HCT116 (cell line): ENCODE data around the gene EFEMP2. TPM values are rescaled to one million over a fixed set of nuclear protein-coding genes. Genes with fewer than 3 reads are reported as not detected.

ENCODE experiments used
- ATAC-seq: fragments of 200-7000 bp; cut with Tn5 transposase; 2 replicates; pipeline ENCODE4 v1.9.1; 2020; ENCODE audit warnings: mild to moderate bottlenecking, moderate library complexity
- BruUV-seq: library from RNA; stranded (reverse); fragments of 400-500 nt; replicated peaks from 2 replicates; lab custom pipeline; 2021; lab: Mats Ljungman, UMichigan
- CTCF ChIA-PET: fragments of 300-600 bp; sonication (Branson Sonifier 250); formaldehyde crosslinking; loops from one replicate; lab custom pipeline; 2021; ENCODE audit warnings: antibody characterized with exemption; lab: Charles Lee
- POLR2A ChIA-PET: fragments of 300-600, 350-600 bp; sonication (Branson Sonifier 250); formaldehyde crosslinking; loops from one replicate; lab custom pipeline; 2021; ENCODE audit warnings: antibody characterized with exemption; lab: Charles Lee
- RAD21 ChIA-PET, 2 experiments: fragments of 300-600 bp; sonication (Branson Sonifier 250); formaldehyde crosslinking; loops; one replicate each; lab custom pipeline; 2023; ENCODE audit warnings: low total read pairs in 2 of 2; ENCODE audit not compliant: uncharacterized antibody in 2 of 2, unreplicated experiment in 2 of 2, low non-redundant PET in 1 of 2; lab: Charles Lee
- DNase-seq: peaks from one replicate; pipeline ENCODE4 v3.0.0-alpha.2; 2010; ENCODE audit warnings: low read depth, low spot score
- H2AFZ ChIP-seq: fragments of 200-600 bp; shearing (Covaris generic), sonication (generic); 2 replicates; pipeline ENCODE4 v1.6.1; 2017; ENCODE audit warnings: low read depth, mixed run types, mixed read lengths, antibody characterized with exemption, low read length; ENCODE audit not compliant: poor library complexity, severe bottlenecking
- H3K27ac ChIP-seq: 2 replicates; pipeline ENCODE4 v1.5.1; 2012; ENCODE audit warnings: low read depth, low read length
- H3K27me3 ChIP-seq: fragments of 200-600 bp; sonication (generic); 2 replicates; pipeline ENCODE4 v1.6.1; 2016; ENCODE audit warnings: mixed run types, low read length, mixed read lengths; ENCODE audit not compliant: insufficient read depth
- H3K36me3 ChIP-seq, 2 experiments: fragments of 200-500 bp in 1 of 2; fragments of 200-600 bp in 1 of 2; sonication (Bioruptor generic) in 1 of 2; sonication (generic) in 1 of 2; 2 replicates each; pipeline versions ENCODE4 v1.5.1 to v1.6.1; 2014 to 2016; ENCODE audit warnings: low read length in 2 of 2, inconsistent platforms in 1 of 2, mixed read lengths in 1 of 2, mixed run types in 1 of 2; ENCODE audit not compliant: insufficient read depth in 2 of 2, control insufficient read depth in 1 of 2
- H3K4me1 ChIP-seq, 2 experiments: fragments of 200-600 bp in 1 of 2; sonication (generic) in 1 of 2; 2 replicates each; pipeline versions ENCODE4 v1.5.1 to v1.6.1; 2012 to 2017; ENCODE audit warnings: low read length in 2 of 2, inconsistent platforms in 1 of 2, mild to moderate bottlenecking in 1 of 2, mixed read lengths in 1 of 2, mixed run types in 1 of 2, moderate library complexity in 1 of 2; ENCODE audit not compliant: insufficient read depth in 2 of 2, control insufficient read depth in 1 of 2
- H3K4me2 ChIP-seq: fragments of 200-600 bp; sonication (generic); 2 replicates; pipeline ENCODE4 v1.6.1; 2017; ENCODE audit warnings: mixed run types, low read length, mixed read lengths
- H3K4me3 ChIP-seq, 2 experiments: fragments of 200-600 bp in 1 of 2; sonication (generic) in 1 of 2; replicated peaks in 1 of 2; 2 replicates each; pipeline ENCODE4 v1.5.1; 2011 to 2016; ENCODE audit warnings: low read length in 2 of 2, control low read depth in 1 of 2, low read depth in 1 of 2, mild to moderate bottlenecking in 1 of 2, mixed read lengths in 1 of 2, mixed run types in 1 of 2
- H3K79me2 ChIP-seq: fragments of 200-600 bp; sonication (generic); 2 replicates; pipeline ENCODE4 v1.6.1; 2017; ENCODE audit warnings: mild to moderate bottlenecking, mixed run types, low read length, moderate library complexity, mixed read lengths; ENCODE audit not compliant: insufficient read depth
- H3K9ac ChIP-seq: fragments of 200-600 bp; sonication (generic); 2 replicates; pipeline ENCODE4 v1.6.1; 2016; ENCODE audit warnings: low read length, mixed read lengths
- H3K9me2 ChIP-seq: fragments of 200-600 bp; sonication (generic), shearing (Covaris generic); 2 replicates; pipeline ENCODE4 v1.6.1; 2017; ENCODE audit warnings: mixed run types, mild to moderate bottlenecking, moderate library complexity; ENCODE audit not compliant: insufficient read depth
- H3K9me3 ChIP-seq, 2 experiments: fragments of 200-500 bp in 1 of 2; fragments of 200-600 bp in 1 of 2; sonication (Bioruptor generic) in 1 of 2; sonication (generic) in 1 of 2; 2 replicates each; pipeline ENCODE4 v1.6.1; 2014 to 2017; ENCODE audit warnings: low read length in 2 of 2, mixed read lengths in 2 of 2, inconsistent platforms in 1 of 2, low read depth in 1 of 2, mild to moderate bottlenecking in 1 of 2, mixed run types in 1 of 2, moderate library complexity in 1 of 2; ENCODE audit not compliant: control insufficient read depth in 1 of 2, insufficient read depth in 1 of 2
- H4K20me1 ChIP-seq: fragments of 200-600 bp; sonication (generic), shearing (Covaris generic); 2 replicates; pipeline ENCODE4 v1.6.1; 2017; ENCODE audit warnings: mixed run types, mild to moderate bottlenecking, moderate library complexity; ENCODE audit not compliant: insufficient read depth
- EGR1 ChIP-seq: IDR thresholded peaks from 2 replicates; pipeline ENCODE4 v1.6.1; 2012; ENCODE audit warnings: low read depth
- EZH2 ChIP-seq: fragments of 200-600 bp; sonication (generic); IDR thresholded peaks from 2 replicates; pipeline ENCODE4 v1.6.1; 2017; ENCODE audit warnings: antibody characterized with exemption, mixed run types
- EZH2phosphoT487 ChIP-seq: fragments of 200-600 bp; IDR thresholded peaks from 2 replicates; pipeline ENCODE4 v1.6.1; 2018; ENCODE audit warnings: antibody characterized with exemption, borderline replicate concordance
- FOSL1 ChIP-seq: IDR thresholded peaks from 2 replicates; pipeline ENCODE4 v1.6.1; 2012; ENCODE audit warnings: low read depth
- SP1 ChIP-seq: IDR thresholded peaks from 2 replicates; pipeline ENCODE4 v1.6.1; 2012; ENCODE audit warnings: low read depth
- SRF ChIP-seq: IDR thresholded peaks from 2 replicates; pipeline ENCODE4 v1.6.1; 2012; ENCODE audit warnings: low read depth
- YY1 ChIP-seq: IDR thresholded peaks from 2 replicates; pipeline ENCODE4 v1.6.1; 2011; ENCODE audit warnings: low read length, low read depth, moderate library complexity, mild to moderate bottlenecking; ENCODE audit not compliant: insufficient replicate concordance; ENCODE audit errors: extremely low read depth
- ZFX ChIP-seq: fragments of 450-650 bp; IDR thresholded peaks from 2 replicates; pipeline ENCODE4 v1.6.1; 2017
- ZNF274 ChIP-seq: fragments of 200-500 bp; sonication (Bioruptor generic); IDR thresholded peaks from 2 replicates; pipeline ENCODE4 v1.6.1; 2014; ENCODE audit warnings: mild to moderate bottlenecking, low read depth, low read length, inconsistent platforms
- intact Hi-C: fragments of 100-400 bp; cut with micrococcal nuclease; formaldehyde crosslinking; loops from 2 replicates; pipeline ENCODE4 v1.10.0; 2022
- total RNA-seq: library from RNA; stranded (reverse); gene quantifications from one replicate; pipeline ENCODE4 v1.2.1, GENCODE V29; 2021; ENCODE audit not compliant: unreplicated experiment
- TF ChIP-seq, protein P1 (sequence below): IDR thresholded peaks from 2 replicates; pipeline ENCODE4 v1.6.1; 2012
- TF ChIP-seq, protein P2 (sequence below): IDR thresholded peaks from 2 replicates; pipeline ENCODE4 v1.6.1; 2011; ENCODE audit warnings: mild to moderate bottlenecking, low read length, moderate library complexity; ENCODE audit not compliant: insufficient replicate concordance; ENCODE audit errors: extremely low read depth
- TF ChIP-seq, protein P3 (sequence below): IDR thresholded peaks from 2 replicates; pipeline ENCODE4 v1.6.1; 2012; ENCODE audit warnings: low read depth

Gene EFEMP2
- total RNA-seq, 1 experiment from 2014 or later, result 8.4 TPM

DNA sequence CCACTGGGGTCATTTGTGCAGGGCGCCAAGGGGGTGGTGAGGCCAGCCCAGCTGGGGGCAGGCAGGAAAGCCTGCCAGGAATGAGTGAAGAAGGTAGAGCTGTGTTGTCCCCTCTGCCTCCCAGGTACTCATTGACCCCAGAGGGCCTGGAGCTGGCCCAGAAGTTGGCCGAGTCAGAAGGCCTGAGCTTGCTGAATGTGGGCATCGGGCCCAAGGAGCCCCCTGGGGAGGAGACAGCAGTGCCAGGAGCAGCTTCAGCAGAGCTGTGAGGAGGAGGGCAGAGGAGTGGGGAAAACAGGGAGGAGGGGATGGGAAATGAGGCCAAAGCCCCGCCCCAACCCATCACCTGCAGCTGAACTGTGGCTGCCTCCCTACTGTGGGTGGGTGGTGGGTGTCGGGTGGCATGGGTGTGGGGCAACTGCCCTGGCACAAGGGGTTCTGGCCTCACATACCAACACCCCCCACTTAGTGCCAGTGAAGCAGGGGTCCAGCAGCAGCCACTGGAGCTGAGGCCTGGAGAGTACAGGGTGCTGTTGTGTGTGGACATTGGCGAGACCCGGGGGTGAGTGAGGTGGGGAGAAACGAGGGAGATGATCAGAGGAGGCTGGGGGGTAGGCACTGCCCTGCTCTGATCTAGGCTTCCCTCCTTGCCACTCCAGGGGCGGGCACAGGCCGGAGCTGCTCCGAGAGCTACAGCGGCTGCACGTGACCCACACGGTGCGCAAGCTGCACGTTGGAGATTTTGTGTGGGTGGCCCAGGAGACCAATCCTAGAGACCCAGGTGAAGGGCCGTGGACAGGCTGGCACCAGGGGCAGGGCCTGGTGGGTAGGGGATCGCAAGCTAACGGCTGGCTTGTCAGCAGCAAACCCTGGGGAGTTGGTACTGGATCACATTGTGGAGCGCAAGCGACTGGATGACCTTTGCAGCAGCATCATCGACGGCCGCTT, 9.4 kb downstream of the EFEMP2 start:
- H3K27me3 ChIP-seq, result no peaks in the 10 kb centered on the region
- H3K9ac ChIP-seq, result no peak overlapping the region
- no peak overlapping the region for H2AFZ ChIP-seq
- peaks cover 17 to 30% of the 10 kb centered on the region in 2 experiments for H3K4me1 ChIP-seq
- DNase-seq, result no peak
- intact Hi-C loops, result no loop called here
- peaks cover 7 to 18% of the 10 kb centered on the region in 2 experiments; a peak in 3 of 4 replicates for H3K36me3 ChIP-seq
- ChIA-PET POLR2A (no interaction called here), RAD21 (no interaction called here), CTCF (no interaction called here)
- H3K27ac ChIP-seq, result no peak overlapping the region; the same call in 1 of the 2 replicates
- no peak overlapping the region for H3K4me2 ChIP-seq
- TF ChIP-seq ZNF274, result no peak
- TF ChIP-seq SP1, result no peak
- no peak for TF ChIP-seq FOSL1
- TF ChIP-seq, protein P1, sequence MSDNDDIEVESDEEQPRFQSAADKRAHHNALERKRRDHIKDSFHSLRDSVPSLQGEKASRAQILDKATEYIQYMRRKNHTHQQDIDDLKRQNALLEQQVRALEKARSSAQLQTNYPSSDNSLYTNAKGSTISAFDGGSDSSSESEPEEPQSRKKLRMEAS, result no peak
- TF ChIP-seq YY1, result no peak
- no peak for TF ChIP-seq EZH2
- TF ChIP-seq EGR1, result no peak
- TF ChIP-seq, protein P2, sequence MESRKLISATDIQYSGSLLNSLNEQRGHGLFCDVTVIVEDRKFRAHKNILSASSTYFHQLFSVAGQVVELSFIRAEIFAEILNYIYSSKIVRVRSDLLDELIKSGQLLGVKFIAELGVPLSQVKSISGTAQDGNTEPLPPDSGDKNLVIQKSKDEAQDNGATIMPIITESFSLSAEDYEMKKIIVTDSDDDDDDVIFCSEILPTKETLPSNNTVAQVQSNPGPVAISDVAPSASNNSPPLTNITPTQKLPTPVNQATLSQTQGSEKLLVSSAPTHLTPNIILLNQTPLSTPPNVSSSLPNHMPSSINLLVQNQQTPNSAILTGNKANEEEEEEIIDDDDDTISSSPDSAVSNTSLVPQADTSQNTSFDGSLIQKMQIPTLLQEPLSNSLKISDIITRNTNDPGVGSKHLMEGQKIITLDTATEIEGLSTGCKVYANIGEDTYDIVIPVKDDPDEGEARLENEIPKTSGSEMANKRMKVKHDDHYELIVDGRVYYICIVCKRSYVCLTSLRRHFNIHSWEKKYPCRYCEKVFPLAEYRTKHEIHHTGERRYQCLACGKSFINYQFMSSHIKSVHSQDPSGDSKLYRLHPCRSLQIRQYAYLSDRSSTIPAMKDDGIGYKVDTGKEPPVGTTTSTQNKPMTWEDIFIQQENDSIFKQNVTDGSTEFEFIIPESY, result no peak
- TF ChIP-seq SRF, result no peak
- TF ChIP-seq EZH2phosphoT487, result no peak
- no peak for TF ChIP-seq ZFX
- TF ChIP-seq, protein P3, sequence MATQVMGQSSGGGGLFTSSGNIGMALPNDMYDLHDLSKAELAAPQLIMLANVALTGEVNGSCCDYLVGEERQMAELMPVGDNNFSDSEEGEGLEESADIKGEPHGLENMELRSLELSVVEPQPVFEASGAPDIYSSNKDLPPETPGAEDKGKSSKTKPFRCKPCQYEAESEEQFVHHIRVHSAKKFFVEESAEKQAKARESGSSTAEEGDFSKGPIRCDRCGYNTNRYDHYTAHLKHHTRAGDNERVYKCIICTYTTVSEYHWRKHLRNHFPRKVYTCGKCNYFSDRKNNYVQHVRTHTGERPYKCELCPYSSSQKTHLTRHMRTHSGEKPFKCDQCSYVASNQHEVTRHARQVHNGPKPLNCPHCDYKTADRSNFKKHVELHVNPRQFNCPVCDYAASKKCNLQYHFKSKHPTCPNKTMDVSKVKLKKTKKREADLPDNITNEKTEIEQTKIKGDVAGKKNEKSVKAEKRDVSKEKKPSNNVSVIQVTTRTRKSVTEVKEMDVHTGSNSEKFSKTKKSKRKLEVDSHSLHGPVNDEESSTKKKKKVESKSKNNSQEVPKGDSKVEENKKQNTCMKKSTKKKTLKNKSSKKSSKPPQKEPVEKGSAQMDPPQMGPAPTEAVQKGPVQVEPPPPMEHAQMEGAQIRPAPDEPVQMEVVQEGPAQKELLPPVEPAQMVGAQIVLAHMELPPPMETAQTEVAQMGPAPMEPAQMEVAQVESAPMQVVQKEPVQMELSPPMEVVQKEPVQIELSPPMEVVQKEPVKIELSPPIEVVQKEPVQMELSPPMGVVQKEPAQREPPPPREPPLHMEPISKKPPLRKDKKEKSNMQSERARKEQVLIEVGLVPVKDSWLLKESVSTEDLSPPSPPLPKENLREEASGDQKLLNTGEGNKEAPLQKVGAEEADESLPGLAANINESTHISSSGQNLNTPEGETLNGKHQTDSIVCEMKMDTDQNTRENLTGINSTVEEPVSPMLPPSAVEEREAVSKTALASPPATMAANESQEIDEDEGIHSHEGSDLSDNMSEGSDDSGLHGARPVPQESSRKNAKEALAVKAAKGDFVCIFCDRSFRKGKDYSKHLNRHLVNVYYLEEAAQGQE, result no peak
- H4K20me1 ChIP-seq, result no peaks in the 10 kb centered on the region
- H3K9me3 ChIP-seq, result no peaks in the 10 kb centered on the region
- BruUV-seq, result no TSS peak
- H3K9me2 ChIP-seq, result no peaks in the 10 kb centered on the region
- ATAC-seq, result no peak
- H3K4me3 ChIP-seq, result no peak overlapping the region
- H3K79me2 ChIP-seq, result peaks cover 22% of the 10 kb centered on the region
